ENCODE data around the gene ERLIN1.

The ERLIN1 gene

DNA sequence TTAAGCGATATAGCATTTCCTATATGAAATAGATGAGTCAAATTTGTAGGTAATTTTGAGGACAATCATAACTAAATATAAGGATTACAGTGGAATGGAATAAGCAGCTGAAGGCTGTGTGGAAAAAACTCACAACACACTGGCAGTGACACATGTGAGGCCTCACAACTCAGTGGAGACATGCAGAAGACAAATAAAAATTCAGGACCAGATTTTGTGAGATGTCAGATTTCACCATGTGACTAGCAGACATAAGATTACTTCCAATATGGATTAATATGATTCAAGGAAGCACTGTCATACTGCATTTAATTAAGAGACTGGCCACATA, 17.6 kb downstream of the ERLIN1 start:
- no peak for DNase-seq

GRCh38 chr10:100167553-100168312, 18.1 kb downstream of the ERLIN1 start:
- DNase-seq = no peak

GRCh38 chr10:100163704-100164621, 21.9 kb downstream of the ERLIN1 start:
- no peak for DNase-seq

DNA sequence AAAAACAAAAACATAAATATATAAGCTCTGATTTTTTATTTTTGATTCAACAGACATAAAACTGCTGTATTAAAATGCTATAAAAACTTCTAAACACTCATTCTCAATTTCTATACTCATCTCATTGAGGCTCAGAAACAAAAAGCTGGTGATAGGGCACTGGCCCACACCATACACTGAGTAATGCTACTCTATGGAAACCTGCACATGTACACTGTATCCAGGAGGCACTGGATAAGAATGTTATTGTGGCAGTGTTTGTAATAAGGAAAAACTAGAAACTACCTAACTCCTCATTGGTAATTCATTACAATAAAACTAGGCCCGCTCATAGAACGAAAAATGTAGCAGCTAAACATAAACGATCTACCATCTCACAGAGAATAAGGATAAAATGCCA, 23.1 kb downstream of the ERLIN1 start:
- no peak for DNase-seq

DNA sequence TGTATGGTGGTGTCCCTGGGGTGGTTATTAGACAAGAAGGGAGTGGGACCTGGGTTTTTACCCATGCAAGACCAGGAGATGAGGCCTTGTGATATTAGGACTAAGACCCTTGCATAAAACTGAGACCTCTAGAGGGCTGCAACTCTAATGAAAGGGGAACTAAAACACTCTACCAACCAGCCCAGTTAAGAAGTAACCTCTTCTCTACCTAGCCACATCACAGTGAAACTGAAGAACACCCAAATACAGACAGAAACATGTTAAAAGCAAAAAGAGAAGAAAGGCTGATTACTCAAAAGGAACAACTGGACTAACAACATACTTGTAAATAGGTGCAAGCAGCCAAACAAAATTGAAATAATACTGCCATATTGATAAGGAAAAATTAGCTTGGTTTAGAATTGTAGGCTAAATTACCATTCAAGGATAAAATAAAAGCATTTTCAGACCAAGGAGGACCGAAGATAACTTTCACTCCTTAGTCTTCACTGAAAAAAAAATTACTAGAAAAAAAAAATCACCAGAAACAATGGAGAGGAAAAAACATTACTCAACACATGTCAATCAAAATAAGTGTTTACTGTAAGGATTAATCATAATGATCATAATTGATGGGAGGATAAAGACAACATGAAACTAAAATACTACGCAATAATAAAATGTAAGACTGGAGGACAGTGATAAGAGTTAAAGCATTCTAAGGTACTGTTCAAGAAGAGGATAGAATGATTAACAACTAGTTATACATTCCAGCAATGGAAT, 27.6 kb downstream of the ERLIN1 start:
- DNase-seq = no peak

DNA sequence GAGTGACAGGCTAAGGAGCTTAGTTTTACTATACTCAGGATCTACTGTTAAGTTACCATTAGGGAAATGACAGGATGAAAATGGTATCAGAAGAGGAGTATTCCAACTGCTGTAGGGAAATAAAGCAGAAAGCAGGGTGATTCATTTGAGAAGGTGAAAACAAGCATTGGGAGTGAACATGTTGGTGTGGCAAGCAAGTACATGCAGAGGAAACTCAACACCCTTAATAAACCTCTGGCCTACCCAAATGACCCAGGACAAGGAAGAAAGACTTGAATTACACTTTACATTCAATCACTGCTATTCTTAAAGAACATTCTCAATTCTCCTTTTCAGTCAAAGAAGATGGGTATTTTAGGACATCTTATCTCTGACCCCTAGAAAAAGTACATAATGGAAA, 28.7 kb downstream of the ERLIN1 start:
- no peak for DNase-seq

DNA sequence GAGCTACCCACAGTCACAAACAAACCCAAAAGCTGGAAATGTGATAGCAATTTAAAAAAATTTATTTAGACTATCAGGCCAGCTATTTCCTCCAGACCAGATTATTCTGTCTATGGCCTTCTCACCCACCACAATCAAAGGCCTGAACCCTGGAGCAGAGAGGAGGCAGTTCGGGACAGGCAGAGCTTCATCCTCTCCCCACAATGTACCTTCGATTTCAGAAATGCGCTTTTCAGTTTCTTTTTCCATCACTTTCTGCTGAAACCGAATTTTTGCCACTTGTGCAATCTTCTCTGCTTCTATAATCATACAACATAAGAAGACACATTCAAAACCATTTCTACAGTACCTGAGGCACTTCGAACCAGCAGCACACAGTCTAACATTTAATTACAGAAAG, 29.9 kb downstream of the ERLIN1 start:
- no peak for DNase-seq

- DNase-seq = no peak
Measured at GRCh38 chr10:100154666-100155065, 31.2 kb downstream of the ERLIN1 start.

- no peak for DNase-seq
Measured at GRCh38 chr10:100153239-100153825, 32.5 kb downstream of the ERLIN1 start.

DNA sequence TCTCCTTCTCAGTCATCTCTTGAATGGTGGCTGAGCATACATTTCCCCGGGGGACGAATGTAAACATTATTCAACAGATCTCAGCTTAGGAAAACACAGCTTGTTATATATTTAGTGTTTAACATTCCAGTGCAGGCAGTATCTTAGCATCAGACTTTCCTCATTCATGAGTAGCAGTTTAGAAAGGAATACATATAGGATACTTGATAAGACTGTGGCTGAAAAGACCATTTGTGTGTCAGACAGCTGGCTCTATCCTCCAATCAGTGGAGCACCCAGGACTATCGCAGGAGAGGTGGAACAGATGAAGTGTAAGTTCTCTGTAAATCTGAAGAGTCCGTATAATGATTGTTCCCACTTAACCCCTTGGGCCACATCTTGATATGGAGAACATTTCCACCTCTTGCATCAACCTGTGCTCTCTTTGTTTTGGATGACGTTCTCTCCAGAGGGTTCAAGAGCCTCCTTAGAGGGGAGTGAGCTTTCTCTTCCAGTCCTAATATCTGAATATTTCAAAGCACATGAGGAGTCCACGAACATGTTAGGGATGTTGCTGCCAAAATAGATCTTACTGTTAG, 34.0 kb downstream of the ERLIN1 start:
- no peak for DNase-seq

DNA sequence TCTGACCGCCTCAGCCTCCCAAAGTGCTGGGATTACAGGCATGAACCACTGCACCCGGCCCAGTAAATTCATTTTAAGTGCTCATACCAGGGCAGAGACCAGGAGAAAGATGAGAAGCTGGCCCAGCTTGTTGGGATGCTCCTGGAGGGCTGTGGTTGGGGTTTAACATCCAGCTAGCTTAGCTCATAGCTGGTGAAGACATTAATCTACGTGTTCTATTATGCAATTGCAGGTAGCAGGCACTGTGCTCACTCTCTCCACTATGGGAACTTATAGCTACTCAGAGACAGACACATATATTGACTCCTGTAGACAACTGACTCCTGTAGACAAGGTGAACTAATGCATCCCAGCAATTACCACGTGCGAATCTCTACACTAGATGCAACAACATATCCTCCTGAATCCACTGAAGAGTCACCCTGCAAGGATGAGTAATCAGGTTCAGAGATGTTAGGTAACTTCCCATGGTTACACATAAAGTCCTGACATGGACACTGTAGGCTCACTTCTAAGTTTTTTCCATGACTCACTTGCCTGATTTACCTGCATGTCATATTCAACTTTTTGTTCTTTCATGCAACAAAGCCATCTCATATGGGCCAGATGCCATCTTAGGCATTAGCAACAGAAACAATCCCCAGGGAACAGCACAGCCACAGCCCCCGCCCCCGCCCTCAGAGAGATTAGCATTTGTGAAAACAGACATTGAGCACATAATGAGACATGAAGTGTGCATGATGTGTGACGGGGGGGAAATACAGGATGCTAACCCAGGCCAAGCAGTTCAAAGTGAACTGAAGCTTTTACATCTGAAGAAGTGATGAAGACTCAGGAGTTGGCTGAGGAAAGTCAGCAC, 37.2 kb downstream of the ERLIN1 start:
- DNase-seq = peak in 2 of 4 experiments; percentile 23 to 32

- no peak for DNase-seq
Measured at GRCh38 chr10:100146875-100147650, 38.8 kb downstream of the ERLIN1 start.

DNA sequence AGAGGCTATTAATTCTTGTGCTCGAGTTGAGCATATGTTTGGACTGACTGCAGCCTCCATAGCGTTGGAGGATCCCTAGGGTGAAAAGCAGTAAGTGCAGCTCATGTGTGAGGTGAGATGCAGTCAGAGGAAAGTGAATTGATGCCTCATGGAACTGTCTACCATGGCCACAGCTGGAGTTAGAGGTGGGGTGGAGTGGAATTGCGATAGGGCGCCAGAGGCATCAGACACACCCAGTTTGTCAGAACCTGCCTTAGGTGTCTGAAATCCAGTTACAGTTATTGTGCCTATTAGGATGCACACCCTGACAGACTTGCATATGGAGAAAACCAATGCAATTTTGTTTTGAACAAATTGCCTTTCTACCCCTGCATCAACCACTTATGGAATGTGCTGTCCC, 39.4 kb downstream of the ERLIN1 start:
- DNase-seq = no peak

GRCh38 chr10:100143756-100144155, 42.1 kb downstream of the ERLIN1 start:
- no peak for DNase-seq

DNA sequence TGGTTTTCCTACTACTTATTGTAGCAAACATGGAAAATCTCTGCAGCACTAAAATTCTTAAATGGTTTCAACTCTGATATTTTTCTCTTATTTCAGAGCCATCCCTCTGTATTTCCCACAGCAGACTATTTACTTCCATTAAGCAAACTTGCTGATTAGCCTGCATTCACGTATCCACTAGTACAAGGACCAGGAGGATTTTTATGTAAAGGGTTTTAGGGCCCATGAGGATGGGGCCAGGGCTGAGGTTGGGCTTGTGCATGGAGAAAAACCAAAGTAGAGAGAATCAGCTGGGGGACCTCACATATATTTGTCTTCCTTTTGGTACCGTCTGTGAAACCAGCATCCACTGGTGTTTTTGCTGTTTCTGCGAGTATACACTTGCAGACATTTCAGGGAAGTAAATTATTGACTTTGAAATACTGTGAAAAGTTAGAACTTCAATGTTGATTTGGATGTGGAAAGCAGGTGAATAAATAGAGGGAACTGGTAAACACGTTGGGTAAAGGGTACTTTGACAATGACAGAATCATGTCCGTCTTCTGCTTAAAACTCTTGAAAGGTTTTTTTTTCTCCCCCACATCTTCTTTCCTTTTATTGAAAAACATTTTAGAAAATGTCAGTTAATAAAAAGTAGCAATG, 44.3 kb downstream of the ERLIN1 start:
- DNase-seq = no peak

GRCh38 chr10:100140070-100140469, 45.8 kb downstream of the ERLIN1 start:
- DNase-seq = no peak

DNA sequence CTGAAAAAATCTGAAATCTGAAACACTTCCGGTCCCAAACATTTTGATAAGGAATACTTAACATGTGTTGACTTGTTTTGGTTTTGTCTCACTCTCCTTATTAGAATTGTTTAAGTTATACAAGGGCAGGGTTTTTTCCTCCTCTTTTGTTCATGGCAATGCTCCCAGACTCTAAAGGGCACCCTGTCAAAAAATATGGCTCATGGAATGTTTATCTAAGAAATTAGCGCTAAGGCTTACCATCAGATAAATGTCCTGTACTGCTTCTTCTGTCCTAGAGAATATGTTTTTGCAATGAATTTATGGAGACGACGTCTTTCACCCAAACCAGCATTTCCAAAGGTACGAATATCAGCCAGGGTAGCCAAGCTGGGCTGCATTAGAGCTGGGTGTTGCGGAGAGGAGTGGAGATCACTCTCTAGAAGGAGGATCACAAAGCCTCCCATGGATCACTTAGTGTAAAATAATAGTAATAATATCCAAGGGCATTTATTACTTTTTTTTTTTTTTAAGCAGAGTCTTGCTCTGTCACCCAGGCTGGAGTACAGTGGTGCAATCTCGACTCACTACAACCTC, 46.8 kb downstream of the ERLIN1 start:
- DNase-seq = no peak

DNA sequence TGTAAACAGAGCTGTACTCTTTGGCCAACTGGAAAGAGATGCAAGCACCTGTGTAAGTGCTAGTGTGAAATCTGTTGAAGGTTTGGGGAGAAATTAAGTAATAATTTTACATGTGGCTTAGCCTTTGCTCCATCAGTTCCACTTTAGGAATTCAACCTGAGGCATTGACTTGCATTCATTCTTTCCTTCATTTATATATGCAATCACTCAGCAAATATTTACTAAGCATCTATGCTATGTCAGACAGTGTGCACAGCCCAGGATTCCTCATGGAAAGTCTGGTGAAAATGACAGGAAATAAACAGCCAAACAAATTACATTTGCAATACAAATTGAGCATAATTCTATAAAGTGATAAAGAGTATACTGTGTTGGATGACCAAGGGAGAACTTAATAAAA, 50.3 kb downstream of the ERLIN1 start:
- DNase-seq = no peak

- DNase-seq = no peak
Measured at GRCh38 chr10:100133801-100134200, 52.0 kb downstream of the ERLIN1 start.

GRCh38 chr10:100132427-100132826, 53.4 kb downstream of the ERLIN1 start:
- DNase-seq = no peak

Data from activated naive CD4-positive, alpha-beta T cell (primary cell).